HG03575 (cell line): ENCODE results near the gene KATNA1.

Source experiments
- ATAC-seq: cut with Tn5 transposase; IDR thresholded peaks from one replicate; pipeline ENCODE4 v1.9.1; 2021; ENCODE audit not compliant: unreplicated experiment, insufficient number of reproducible peaks, low FRiP score; ENCODE audit errors: extremely low read depth

Gene KATNA1

GRCh38 chr6:149551920-149552319 lies 96.6 kb downstream of the KATNA1 start:
- ATAC-seq: no peak

GRCh38 chr6:149545754-149546471 lies 102.6 kb downstream of the KATNA1 start, which contains the start of gene PPIL4:
TSS of gene PPIL4 (minus strand) at chr6:149546043. CDS start at chr6:149546005, 38 bp downstream.
- ATAC-seq: peak; percentile 52

GRCh38 chr6:149545258-149545753 lies 103.2 kb downstream of the KATNA1 start:
- no peak for ATAC-seq
